HepG2 (cell line): Measurements from ENCODE around the gene FSCN2. TPM values are rescaled to one million over a fixed set of nuclear protein-coding genes. Genes with fewer than 3 reads are reported as not detected.

Source experiments
- AFF4 ChIP-seq: sonication (generic); formaldehyde crosslinking; IDR thresholded peaks from 2 replicates; pipeline ENCODE4 v1.4.0; 2020; ENCODE audit warnings: missing genetic modification reagents
- ARID2 ChIP-seq: sonication (generic); formaldehyde crosslinking; IDR thresholded peaks from 2 replicates; pipeline ENCODE4 v1.8.1; 2022; ENCODE audit warnings: mild to moderate bottlenecking, missing genetic modification reagents, borderline replicate concordance
- ARNT ChIP-seq: fragments of 450-650 bp; IDR thresholded peaks from 2 replicates; pipeline ENCODE4 v1.6.1; 2017
- CHD4 ChIP-seq: fragments of 200-600 bp; sonication (generic); IDR thresholded peaks from 2 replicates; pipeline ENCODE4 v1.7.0; 2017; ENCODE audit warnings: mild to moderate bottlenecking, low read length, borderline replicate concordance
- CSRNP1 ChIP-seq: sonication (generic); formaldehyde crosslinking; IDR thresholded peaks from 2 replicates; pipeline ENCODE4 v1.8.1; 2023; ENCODE audit warnings: mild to moderate bottlenecking, missing genetic modification reagents
- GLI4 ChIP-seq: sonication (generic); formaldehyde crosslinking; IDR thresholded peaks from 2 replicates; pipeline ENCODE4 v1.5.1; 2020; ENCODE audit warnings: missing genetic modification reagents, mild to moderate bottlenecking, moderate library complexity, borderline replicate concordance
- HNF1B ChIP-seq: sonication (generic); formaldehyde crosslinking; IDR thresholded peaks from 2 replicates; pipeline ENCODE4 v1.5.1; 2020; ENCODE audit warnings: mild to moderate bottlenecking, moderate library complexity, missing genetic modification reagents
- RAD51 ChIP-seq: fragments of 450-650 bp; IDR thresholded peaks from 2 replicates; pipeline ENCODE4 v1.6.1; 2016; ENCODE audit warnings: borderline replicate concordance
- RARA ChIP-seq: IDR thresholded peaks from 2 replicates; pipeline ENCODE4 v1.6.1; 2016; ENCODE audit warnings: missing genetic modification reagents, missing compliant biosample characterization
- SP140L ChIP-seq: sonication (generic); formaldehyde crosslinking; IDR thresholded peaks from 2 replicates; pipeline ENCODE4 v1.4.0; 2020; ENCODE audit warnings: missing genetic modification reagents, borderline replicate concordance
- WIZ ChIP-seq: sonication (generic); formaldehyde crosslinking; IDR thresholded peaks from 2 replicates; pipeline ENCODE4 v1.5.1; 2020; ENCODE audit warnings: mild to moderate bottlenecking, missing genetic modification reagents
- ZC3H13 ChIP-seq: sonication (generic); formaldehyde crosslinking; IDR thresholded peaks from 2 replicates; pipeline ENCODE4 v1.8.1; 2023; ENCODE audit warnings: mild to moderate bottlenecking, missing genetic modification reagents, moderate library complexity
- ZNF10 ChIP-seq: sonication (generic); formaldehyde crosslinking; IDR thresholded peaks from 2 replicates; pipeline ENCODE4 v1.4.0; 2020; ENCODE audit warnings: mild to moderate bottlenecking, low read depth, missing genetic modification reagents, borderline replicate concordance
- ZNF207 ChIP-seq: fragments of 450-650 bp; IDR thresholded peaks from 2 replicates; pipeline ENCODE4 v1.6.1; 2016; ENCODE audit warnings: antibody characterized with exemption, borderline replicate concordance
- ZNF260 ChIP-seq: sonication (generic); formaldehyde crosslinking; IDR thresholded peaks from 2 replicates; pipeline ENCODE4 v1.4.0; 2020; ENCODE audit warnings: missing genetic modification reagents, low read depth, mild to moderate bottlenecking, borderline replicate concordance
- ZNF263 ChIP-seq: sonication (generic); formaldehyde crosslinking; IDR thresholded peaks from 2 replicates; pipeline ENCODE4 v1.4.0; 2020; ENCODE audit warnings: missing genetic modification reagents
- ZNF276 ChIP-seq: sonication (generic); formaldehyde crosslinking; IDR thresholded peaks from 2 replicates; pipeline ENCODE4 v1.4.0; 2020; ENCODE audit warnings: mild to moderate bottlenecking, low read depth, missing genetic modification reagents
- ZNF549 ChIP-seq: sonication (generic); formaldehyde crosslinking; IDR thresholded peaks from 2 replicates; pipeline ENCODE4 v1.5.0; 2020; ENCODE audit warnings: missing genetic modification reagents
- ZNF83 ChIP-seq: sonication (generic); formaldehyde crosslinking; IDR thresholded peaks from 2 replicates; pipeline ENCODE4 v1.4.0; 2020; ENCODE audit warnings: missing genetic modification reagents, mild to moderate bottlenecking, borderline replicate concordance
- polyA plus RNA-seq, 8 experiments: library from polyadenylated mRNA; depleted of rRNA in 3 of 8; stranded (reverse) in 7 of 8; unstranded in 1 of 8; fragments of >200 nt; fragmentation: Illumina TruSeq in 4 of 8; extraction: Trizol in 4 of 8; gene quantifications; 2 replicates each; pipeline versions ENCODE4 v1.2.1 to v1.2.3, GENCODE V29; 2011 to 2016; ENCODE audit warnings: low read depth in 4 of 8, missing spikeins in 1 of 8, mixed read lengths in 1 of 8; ENCODE audit not compliant: insufficient read depth in 1 of 8
- total RNA-seq, 5 experiments: library from RNA; depleted of rRNA; stranded (reverse); fragments of >200 nt; fragmentation: Illumina TruSeq; extraction: Trizol; gene quantifications; 2 replicates each; pipeline ENCODE4 v1.2.3, GENCODE V29; 2016; ENCODE audit warnings: low read depth in 1 of 5

FSCN2 gene
- total and polyA plus RNA-seq, 2 of the 13 experiments (the other 11 are each of a cell fraction or from before 2014, with no cell fraction given) = 0.09 TPM; not detected in 1

- TF ChIP-seq ZNF83 (CRISPR knock-in tag) = peak; percentile 49; the same call in 1 of the 2 replicates
- TF ChIP-seq SP140L (CRISPR knock-in tag) = no peak
- peak; percentile 57; the same call in 1 of the 2 replicates for TF ChIP-seq AFF4 (CRISPR knock-in tag)
- peak; percentile 87; the same call in 1 of the 2 replicates for TF ChIP-seq ZNF276 (CRISPR knock-in tag)
- TF ChIP-seq GLI4 (CRISPR knock-in tag) = no peak; the same call in none of the 2 replicates
- no peak for TF ChIP-seq ZNF207
- TF ChIP-seq ZC3H13 (CRISPR knock-in tag) = 0 out of 2 replicates have a peak, but pooled peaks have one; percentile 49
- no peak for TF ChIP-seq HNF1B
- peak; percentile 78; the same call in 1 of the 2 replicates for TF ChIP-seq CSRNP1 (CRISPR knock-in tag)
- peak; percentile 74; the same call in 1 of the 2 replicates for TF ChIP-seq ARID2
- no peak for TF ChIP-seq CHD4
- TF ChIP-seq RAD51 = no peak
- no peak for TF ChIP-seq WIZ (CRISPR knock-in tag)
- peak; percentile 78; the same call in 1 of the 2 replicates for TF ChIP-seq ZNF549 (CRISPR knock-in tag)
- TF ChIP-seq ZNF260 = no peak
- no peak for TF ChIP-seq ZNF10 (CRISPR knock-in tag)
- TF ChIP-seq RARA (CRISPR knock-in tag) = no peak
- no peak for TF ChIP-seq ARNT
- TF ChIP-seq ZNF263 (CRISPR knock-in tag) = no peak
Measured at GRCh38 chr17:81552244-81553017, 24.3 kb downstream of the FSCN2 start, which contains the start of gene FAAP100 (continued).
